GM12873 (cell line): Measurements from ENCODE around the gene MYOZ1.

Experiments
- TF ChIP-seq, protein P1 (sequence below): IDR thresholded peaks from 2 replicates; pipeline ENCODE4 v1.5.1; 2012; ENCODE audit warnings: low read depth, mild to moderate bottlenecking, moderate library complexity, low read length, control low read depth; ENCODE audit not compliant: insufficient read depth; ENCODE audit errors: missing control alignments

MYOZ1 gene

DNA sequence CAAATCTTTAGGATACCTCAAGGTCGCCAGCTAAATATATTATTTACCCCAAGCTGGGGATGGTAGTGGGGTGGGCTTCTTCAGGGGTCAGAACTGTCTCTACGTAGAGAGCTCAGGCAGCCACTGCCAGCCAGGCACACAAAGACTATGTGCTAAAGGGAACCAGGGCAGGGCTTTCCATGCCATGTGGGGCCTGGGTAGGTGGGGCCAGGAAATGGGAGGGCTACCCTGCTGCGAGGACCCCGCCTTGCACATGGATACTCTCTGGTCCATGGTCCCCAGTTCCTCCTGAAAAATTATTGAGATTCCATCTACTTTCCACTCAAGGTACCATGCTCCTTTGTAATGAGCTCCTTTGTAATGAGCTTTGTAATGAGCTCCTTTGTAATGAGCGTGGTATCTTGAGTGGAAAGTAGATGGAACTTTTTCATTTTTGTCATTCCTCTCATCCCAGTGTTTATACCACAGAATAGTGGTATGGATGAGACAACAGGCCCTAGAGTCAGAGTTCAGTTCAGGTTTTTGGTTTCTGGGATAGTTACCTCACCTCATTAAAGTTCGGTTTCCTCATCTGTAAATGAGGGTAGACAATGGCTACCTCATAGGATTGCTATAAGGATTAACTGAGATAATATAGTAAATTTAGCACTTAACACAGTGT, 8.7 kb upstream of the MYOZ1 start:
- TF ChIP-seq, protein P1, sequence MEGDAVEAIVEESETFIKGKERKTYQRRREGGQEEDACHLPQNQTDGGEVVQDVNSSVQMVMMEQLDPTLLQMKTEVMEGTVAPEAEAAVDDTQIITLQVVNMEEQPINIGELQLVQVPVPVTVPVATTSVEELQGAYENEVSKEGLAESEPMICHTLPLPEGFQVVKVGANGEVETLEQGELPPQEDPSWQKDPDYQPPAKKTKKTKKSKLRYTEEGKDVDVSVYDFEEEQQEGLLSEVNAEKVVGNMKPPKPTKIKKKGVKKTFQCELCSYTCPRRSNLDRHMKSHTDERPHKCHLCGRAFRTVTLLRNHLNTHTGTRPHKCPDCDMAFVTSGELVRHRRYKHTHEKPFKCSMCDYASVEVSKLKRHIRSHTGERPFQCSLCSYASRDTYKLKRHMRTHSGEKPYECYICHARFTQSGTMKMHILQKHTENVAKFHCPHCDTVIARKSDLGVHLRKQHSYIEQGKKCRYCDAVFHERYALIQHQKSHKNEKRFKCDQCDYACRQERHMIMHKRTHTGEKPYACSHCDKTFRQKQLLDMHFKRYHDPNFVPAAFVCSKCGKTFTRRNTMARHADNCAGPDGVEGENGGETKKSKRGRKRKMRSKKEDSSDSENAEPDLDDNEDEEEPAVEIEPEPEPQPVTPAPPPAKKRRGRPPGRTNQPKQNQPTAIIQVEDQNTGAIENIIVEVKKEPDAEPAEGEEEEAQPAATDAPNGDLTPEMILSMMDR = no peak

DNA sequence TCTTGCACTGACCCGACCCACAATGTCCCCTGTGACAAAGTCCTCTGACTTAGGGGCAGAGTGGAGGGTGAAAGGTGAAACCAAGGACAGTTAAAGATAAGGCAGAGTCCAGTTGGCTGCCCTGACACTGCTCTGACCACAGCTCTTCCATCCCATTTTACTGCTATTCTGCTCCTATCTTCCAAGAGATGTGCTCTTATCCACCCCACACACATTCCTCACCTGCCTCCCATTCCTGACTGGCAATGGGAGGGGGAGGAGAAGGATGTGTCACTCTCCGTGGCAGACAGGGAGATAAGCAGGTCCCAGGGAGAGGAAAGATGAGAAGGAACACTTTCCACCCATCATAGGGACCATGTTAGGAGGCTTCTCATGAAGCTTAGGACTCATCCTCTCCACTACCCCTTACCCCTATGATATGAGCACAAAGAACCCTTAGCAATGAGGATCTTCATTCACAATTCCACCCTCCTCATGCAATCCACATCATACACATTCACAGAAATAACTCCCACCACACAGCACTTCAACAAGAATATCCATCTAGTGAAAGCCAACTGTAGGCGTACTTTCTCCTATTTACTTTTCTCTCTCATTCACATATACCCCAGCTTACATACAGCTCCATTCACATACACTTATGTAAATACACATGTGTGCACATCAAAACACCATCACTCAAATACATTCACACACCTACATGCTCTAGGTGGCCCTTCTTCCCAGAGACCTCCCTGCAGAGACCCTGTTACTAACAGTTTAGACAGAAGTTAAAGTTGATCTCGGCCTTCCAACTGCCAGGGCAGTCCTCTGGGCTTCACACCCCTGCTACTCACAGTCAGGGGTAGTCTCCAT, 7.9 kb upstream of the MYOZ1 start:
- TF ChIP-seq, protein P1 = no peak

DNA sequence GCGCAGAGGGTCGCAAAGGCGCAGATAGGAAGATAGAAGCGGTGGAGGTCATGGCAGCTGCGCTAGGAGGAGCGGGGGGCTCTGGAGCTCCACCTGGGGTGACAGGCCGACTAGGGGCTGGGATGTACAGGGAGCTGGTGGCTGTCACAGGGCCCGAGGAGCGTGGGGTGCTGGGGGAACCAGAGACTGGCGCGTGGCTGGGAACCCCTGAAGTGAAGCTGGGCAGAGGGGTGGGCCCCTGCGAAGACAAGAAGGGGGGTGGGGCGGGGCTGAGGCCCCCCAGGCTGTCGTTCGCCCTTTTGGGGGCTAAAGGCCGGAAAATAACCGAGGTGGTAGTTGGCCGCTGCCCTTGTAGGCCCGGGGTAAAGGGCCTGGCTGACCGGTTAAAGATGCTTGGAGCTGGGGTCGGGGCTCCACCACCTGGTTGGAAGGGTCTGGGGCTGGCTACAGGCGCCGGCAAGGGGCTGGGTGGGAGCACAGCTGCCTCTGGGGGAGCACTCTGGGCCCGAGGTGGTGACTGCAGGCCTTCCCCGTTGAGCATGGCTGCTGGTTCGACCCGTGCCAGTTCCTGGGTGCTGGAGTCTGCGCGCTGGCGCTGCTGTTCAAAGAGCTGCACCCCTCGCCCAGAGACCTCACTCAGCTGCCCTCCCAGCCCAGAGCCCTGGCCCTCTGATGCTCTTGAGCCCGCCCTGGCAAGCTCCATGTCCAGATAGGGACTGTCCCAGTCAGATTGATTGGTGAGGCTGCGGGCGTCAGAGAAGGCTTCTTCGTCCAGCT, 6.8 kb upstream of the MYOZ1 start:
- TF ChIP-seq, protein P1 = no peak

DNA sequence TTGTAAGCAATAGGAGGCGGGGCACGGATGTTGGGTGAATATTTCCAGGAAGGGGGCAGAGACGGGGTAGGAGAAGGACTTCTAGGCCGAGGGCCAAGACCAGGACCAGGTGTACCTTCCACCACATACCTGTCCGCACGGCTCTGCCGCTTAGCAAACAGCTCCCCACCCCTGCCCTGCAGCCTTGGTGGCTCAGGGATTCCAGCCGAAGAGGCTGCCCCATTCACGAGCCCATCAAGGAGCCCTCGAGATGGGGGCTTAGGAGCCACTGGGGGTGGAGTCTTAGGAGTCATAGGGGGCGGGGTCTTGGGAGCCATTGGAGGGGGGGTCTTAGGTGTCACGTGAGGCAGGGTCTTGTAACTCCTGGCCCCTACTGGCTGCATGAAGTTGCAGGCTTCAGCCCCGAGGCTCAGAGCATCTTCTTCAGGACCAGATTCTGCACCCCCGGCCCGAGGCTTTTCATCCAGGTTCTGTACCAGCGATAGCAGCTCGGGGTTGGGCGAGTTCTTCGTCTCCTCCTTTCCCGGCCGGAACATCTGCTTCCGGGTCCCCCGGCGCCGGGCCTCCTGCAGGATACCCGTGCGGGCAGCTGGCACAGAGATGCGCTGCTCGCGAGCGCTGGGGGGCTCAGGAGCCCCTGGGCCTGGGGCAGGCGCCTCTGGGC, 6.1 kb upstream of the MYOZ1 start:
- TF ChIP-seq, protein P1 = no peak

DNA sequence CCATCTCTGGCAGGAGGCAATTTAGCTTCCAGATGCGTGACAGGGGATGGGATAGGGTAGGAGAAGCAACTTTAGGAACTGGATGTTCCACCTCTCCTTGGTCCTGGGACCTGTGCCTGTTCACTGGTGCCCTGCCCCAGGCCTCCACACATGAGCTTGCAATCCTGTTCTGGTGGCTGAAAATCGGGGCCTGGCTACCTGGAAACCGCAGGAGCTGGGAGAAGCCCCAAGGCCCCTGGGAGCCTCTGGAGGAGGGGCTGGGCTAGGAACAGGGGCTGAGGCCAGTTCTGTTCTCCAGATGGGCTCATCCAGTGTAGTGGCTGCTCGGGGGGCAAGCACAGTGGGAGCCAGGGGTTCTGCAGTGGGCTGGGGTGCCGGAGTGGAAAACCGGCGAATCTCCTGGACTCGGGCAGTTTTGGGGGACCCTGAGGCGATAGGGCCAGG, 5.3 kb upstream of the MYOZ1 start:
- TF ChIP-seq, protein P1 = no peak

DNA sequence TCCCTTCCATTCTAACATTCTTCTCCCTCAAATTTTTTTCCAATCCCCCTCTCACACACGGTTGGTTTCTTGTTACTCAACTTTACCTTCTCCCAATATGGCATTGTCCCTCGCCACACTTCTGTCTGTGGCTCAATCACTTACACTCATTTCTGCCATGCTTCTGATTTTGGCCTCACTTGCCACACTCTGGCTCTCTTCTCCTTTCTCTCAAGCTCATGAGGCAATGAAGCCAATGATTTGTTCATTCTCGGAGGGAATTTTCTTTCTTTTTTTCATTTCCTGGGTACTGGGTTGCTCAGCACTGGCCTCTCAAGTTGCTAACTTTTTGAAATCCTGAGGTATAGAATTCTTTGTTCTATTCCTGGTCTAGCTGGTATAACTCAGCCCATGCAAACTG, 4.0 kb upstream of the MYOZ1 start:
- TF ChIP-seq, protein P1 = no peak
